Epidermal melanocyte (primary cell): Measurements from ENCODE around the gene SYCP3.
A peak's percentile ranks its signal among the peaks of the same experiment; 100 is the strongest.
"Not testable (repeated sequence)": the region's sequence is repeated elsewhere in the genome, so short reads cannot be mapped to it uniquely, and the experiment has no call there.

Experiments
- DNase-seq: peaks from one replicate; pipeline ENCODE4 v3.0.0; 2011; ENCODE audit warnings: low spot score; ENCODE audit not compliant: insufficient read length

The SYCP3 gene

GRCh38 chr12:101713930-101714329 lies 25.3 kb downstream of the SYCP3 start:
- no peak for DNase-seq

- peak; percentile 46 for DNase-seq
These were observed 26.1 kb downstream of the SYCP3 start for GRCh38 chr12:101713059-101713682.

- no peak for DNase-seq
These were observed 29.0 kb downstream of the SYCP3 start for GRCh38 chr12:101710288-101710687.

- DNase-seq, result no peak
These were observed 32.0 kb downstream of the SYCP3 start for GRCh38 chr12:101707131-101707782.

DNA sequence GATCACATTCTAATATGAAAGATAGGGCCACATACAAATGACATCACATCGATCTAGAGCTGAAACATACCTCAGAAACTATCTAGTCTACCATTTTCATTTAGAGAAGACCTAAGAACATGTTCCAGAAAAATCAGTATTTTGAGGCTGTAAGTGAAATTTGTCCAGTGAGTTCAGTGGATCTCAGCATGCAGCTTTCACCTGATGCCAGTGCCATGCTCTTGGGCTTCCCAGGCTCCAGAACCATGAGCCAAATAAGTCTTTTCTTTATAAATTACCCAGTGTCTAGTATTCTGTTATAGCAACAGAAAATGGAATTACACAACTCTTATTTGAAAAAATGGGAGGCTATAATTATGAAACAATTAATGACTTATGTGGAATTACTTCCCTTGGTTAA lies 32.9 kb downstream of the SYCP3 start:
- DNase-seq, result no peak

- DNase-seq, result no peak
These were observed 35.8 kb downstream of the SYCP3 start for GRCh38 chr12:101703487-101703886.

- DNase-seq, result no peak
These were observed 38.9 kb downstream of the SYCP3 start for GRCh38 chr12:101700299-101700820.

GRCh38 chr12:101698800-101699347 lies 40.4 kb downstream of the SYCP3 start:
- DNase-seq, result no peak

- DNase-seq, result no peak
These were observed 41.1 kb downstream of the SYCP3 start for GRCh38 chr12:101697930-101698799.

- no peak for DNase-seq
These were observed 41.9 kb downstream of the SYCP3 start, which contains the start of gene CHPT1 for GRCh38 chr12:101697197-101697929. TSS of gene CHPT1 (plus strand) at chr12:101697640. CDS start at chr12:101697862, 222 bp downstream.

- DNase-seq, result no peak
These were observed 42.7 kb downstream of the SYCP3 start for GRCh38 chr12:101696251-101697196.

GRCh38 chr12:101695706-101696105 lies 43.6 kb downstream of the SYCP3 start:
- no peak for DNase-seq

- no peak for DNase-seq
These were observed 44.3 kb downstream of the SYCP3 start for GRCh38 chr12:101694986-101695385.

- DNase-seq, result no peak
These were observed 44.9 kb downstream of the SYCP3 start for GRCh38 chr12:101694297-101694848.

DNA sequence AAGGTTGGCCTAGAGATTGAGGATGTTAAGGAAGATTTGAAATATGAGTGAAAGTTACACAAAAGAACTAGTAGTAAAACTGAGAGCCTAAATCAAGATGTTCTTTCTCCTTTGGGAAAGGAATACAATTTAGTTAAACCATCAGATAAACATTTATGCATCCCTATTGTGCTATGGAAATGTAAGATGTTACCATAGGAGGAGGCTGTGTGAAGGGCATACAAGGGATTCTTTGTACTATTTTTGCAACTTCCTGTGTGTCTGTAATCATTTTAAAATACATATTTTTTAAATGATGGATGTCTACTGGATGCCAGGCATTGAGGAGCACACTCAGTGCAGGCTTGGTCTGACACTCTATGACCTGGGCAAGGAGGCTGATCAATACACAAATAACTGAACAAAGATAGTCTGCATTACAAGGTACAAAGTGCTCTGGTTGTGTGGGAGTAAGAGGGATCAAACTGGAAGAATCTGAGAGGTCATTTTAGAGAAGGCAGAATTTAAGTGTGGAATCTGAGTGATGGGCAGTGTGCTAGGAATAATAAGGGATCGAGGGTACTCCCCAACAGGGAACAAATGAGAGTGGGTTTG lies 47.7 kb downstream of the SYCP3 start:
- DNase-seq, result no peak

DNA sequence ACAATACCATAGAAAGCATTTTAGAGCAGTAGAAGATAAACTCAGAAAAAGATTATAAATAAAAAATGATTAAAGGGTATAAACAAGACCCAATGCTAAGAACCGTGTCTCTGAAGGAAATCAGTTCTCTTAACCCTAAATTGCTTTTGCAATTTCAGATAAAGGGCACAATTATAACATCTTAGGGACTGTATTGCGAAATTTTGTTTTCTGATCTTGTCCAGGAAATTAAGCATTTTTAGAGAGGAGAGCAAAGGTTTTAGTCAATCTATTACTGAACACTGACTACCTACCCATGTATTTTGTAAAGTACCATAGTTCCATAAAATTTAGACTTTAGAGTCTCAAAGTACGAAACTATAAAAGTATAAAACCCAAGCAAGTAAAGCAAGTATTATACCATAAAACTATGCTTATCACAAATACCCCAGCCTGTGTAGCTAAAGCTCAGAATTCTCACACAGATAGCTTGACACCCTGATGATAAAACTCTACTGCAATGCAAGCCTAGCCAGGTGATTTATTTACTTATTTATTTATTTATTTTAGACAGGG lies 48.6 kb downstream of the SYCP3 start:
- DNase-seq, result no peak

GRCh38 chr12:101686176-101686575 lies 53.1 kb downstream of the SYCP3 start:
- no peak for DNase-seq

GRCh38 chr12:101685092-101685491 lies 54.2 kb downstream of the SYCP3 start:
- no peak for DNase-seq

GRCh38 chr12:101681627-101682026 lies 57.6 kb downstream of the SYCP3 start:
- DNase-seq, result not testable (repeated sequence)
